ENCODE measurements around the gene KIF26A.

Gene KIF26A

GRCh38 chr14:104221071-104221625 lies 82.8 kb downstream of the KIF26A start:
- TF ChIP-seq CTCF (conservative IDR thresholded peaks at IDR 0.05; ENCODE audit: low read depth): no peak
- DNase-seq (ENCODE audit: low spot score): no peak
- POLR2A ChIA-PET (ENCODE audit: low non-redundant PET): no interaction called here
- CTCF ChIA-PET: no interaction called here
- no peak overlapping the region for H3K27ac ChIP-seq

GRCh38 chr14:104221636-104222369 lies 83.4 kb downstream of the KIF26A start:
- no peak overlapping the region for H3K27ac ChIP-seq
- no peak for DNase-seq (ENCODE audit: low spot score)
- TF ChIP-seq CTCF (conservative IDR thresholded peaks at IDR 0.05; ENCODE audit: low read depth): no peak
- POLR2A ChIA-PET (ENCODE audit: low non-redundant PET): no interaction called here
- CTCF ChIA-PET: interaction anchor here (0.7 kb wide), 1 partner anchor 80 kb away, joined by 3 read pairs; no protein-coding TSS in a partner anchor

- no peak for TF ChIP-seq CTCF (conservative IDR thresholded peaks at IDR 0.05; ENCODE audit: low read depth)
- no peak overlapping the region for H3K27ac ChIP-seq
- ChIA-PET CTCF (interaction anchor here (0.5 to 0.7 kb wide), 2 partner anchors 29 to 80 kb away, joined by 3 to 6 read pairs; no protein-coding TSS in a partner anchor), POLR2A (ENCODE audit: low non-redundant PET) (no interaction called here)
- DNase-seq (ENCODE audit: low spot score): no peak
These were observed 84.1 kb downstream of the KIF26A start for GRCh38 chr14:104222396-104223036.

GRCh38 chr14:104223101-104224041 lies 85.0 kb downstream of the KIF26A start:
- DNase-seq (ENCODE audit: low spot score): no peak

GRCh38 chr14:104224131-104224505 lies 85.7 kb downstream of the KIF26A start:
- ChIA-PET POLR2A (ENCODE audit: low non-redundant PET) (no interaction called here), CTCF (interaction anchor here (0.9 kb wide), 1 partner anchor 68 kb away, joined by 3 read pairs; no protein-coding TSS in a partner anchor)
- no peak overlapping the region for H3K27ac ChIP-seq
- DNase-seq (ENCODE audit: low spot score): no peak
- no peak for TF ChIP-seq CTCF (conservative IDR thresholded peaks at IDR 0.05; ENCODE audit: low read depth)

More at GRCh38 chr14:104223101-104224041, 85.0 kb downstream of the KIF26A start:
- no peak for TF ChIP-seq CTCF (conservative IDR thresholded peaks at IDR 0.05; ENCODE audit: low read depth)
- ChIA-PET POLR2A (ENCODE audit: low non-redundant PET) (no interaction called here), CTCF (interaction anchor here (0.9 kb wide), 1 partner anchor 67 kb away, joined by 3 read pairs; no protein-coding TSS in a partner anchor)
- H3K27ac ChIP-seq: no peak overlapping the region

All from RWPE1 (cell line).